Activated CD4-positive, alpha-beta T cell treated with anti-CD3 and anti-CD28 coated beads for 36 hours (primary cell): ENCODE measurements around the gene BFAR. TPM values are rescaled to one million over a fixed set of nuclear protein-coding genes. Genes with fewer than 3 reads are reported as not detected.
"Not testable (repeated sequence)": the region's sequence is repeated elsewhere in the genome, so short reads cannot be mapped to it uniquely, and the experiment has no call there.

ENCODE experiments used
- ATAC-seq: fragments of 200-7000 bp; cut with Tn5 transposase; one replicate; pipeline ENCODE4 v1.10.0; 2021; ENCODE audit warnings: mild to moderate bottlenecking, moderate library complexity
- CTCF ChIA-PET: fragments of 350-600 bp; sonication (Branson Sonifier 250); formaldehyde crosslinking; loops from one replicate; lab custom pipeline; 2021; ENCODE audit warnings: antibody characterized with exemption; lab: Charles Lee
- POLR2A ChIA-PET: fragments of 350-600 bp; sonication (Branson Sonifier 250); formaldehyde crosslinking; loops from one replicate; lab custom pipeline; 2021; ENCODE audit warnings: antibody characterized with exemption, inconsistent platforms; lab: Charles Lee
- DNase-seq: peaks from one replicate; pipeline ENCODE4 v3.0.0-alpha.2; 2020
- H3K27ac Mint-ChIP-seq: one replicate; pipeline ENCODE4 v1.8.0; 2021; ENCODE audit warnings: mixed read lengths
- H3K27me3 Mint-ChIP-seq: one replicate; pipeline ENCODE4 v1.8.0; 2021; ENCODE audit warnings: mixed read lengths
- H3K36me3 Mint-ChIP-seq: one replicate; pipeline ENCODE4 v1.8.0; 2021; ENCODE audit warnings: low read depth, mixed read lengths
- H3K4me1 Mint-ChIP-seq: one replicate; pipeline ENCODE4 v1.8.0; 2021; ENCODE audit warnings: mixed read lengths
- H3K4me3 Mint-ChIP-seq: one replicate; pipeline ENCODE4 v1.8.0; 2021; ENCODE audit warnings: mild to moderate bottlenecking, moderate library complexity, mixed read lengths
- H3K9me3 Mint-ChIP-seq: one replicate; pipeline ENCODE4 v1.8.0; 2021; ENCODE audit warnings: low read depth, mixed read lengths
- intact Hi-C, 2 experiments: fragments of 100-400 bp; cut with DNase I in 1 of 2; cut with micrococcal nuclease in 1 of 2; formaldehyde crosslinking; loops; one replicate each; pipeline versions ENCODE4 v1.14.2 to v1.15.1; 2022 to 2024; cut with DNase I, micrococcal nuclease
- total RNA-seq, 2 experiments: library from RNA; stranded (reverse); gene quantifications; one replicate each; pipeline ENCODE4 v1.2.3, GENCODE V29; 2021

Gene BFAR
- total RNA-seq, 2 experiments from 2014 or later: 54.8 to 57.5 TPM

GRCh38 chr16:14636179-14636950 is 3.6 kb downstream of the BFAR start:
- intact Hi-C loops: loop anchor here (10.0 kb wide), 3 partner anchors 418 to 1318 kb away; partner anchors contain the start of genes MARF1 (in 1 of the 2) and NTAN1 (in 1 of the 2)

GRCh38 chr16:14636951-14637240 is 4.1 kb downstream of the BFAR start:
- DNase-seq, H3K27ac Mint-ChIP-seq, CTCF ChIA-PET, POLR2A ChIA-PET, H3K27me3 Mint-ChIP-seq, H3K4me3 Mint-ChIP-seq, H3K9me3 Mint-ChIP-seq, ATAC-seq: not testable (repeated sequence)
- peaks cover 30% of the 10 kb centered on the region for H3K36me3 Mint-ChIP-seq
- H3K4me1 Mint-ChIP-seq: peaks cover 51% of the 10 kb centered on the region
- intact Hi-C loops: loop anchor here (10.0 kb wide), 3 partner anchors 418 to 1318 kb away; partner anchors contain the start of genes MARF1 (in 1 of the 2) and NTAN1 (in 1 of the 2)

More at GRCh38 chr16:14636179-14636950, 3.6 kb downstream of the BFAR start:
- POLR2A ChIA-PET, H3K9me3 Mint-ChIP-seq, CTCF ChIA-PET, H3K4me3 Mint-ChIP-seq, H3K27me3 Mint-ChIP-seq, DNase-seq, ATAC-seq: not testable (repeated sequence)
- H3K27ac Mint-ChIP-seq: peak overlapping the region; percentile 21
- peaks cover 30% of the 10 kb centered on the region for H3K36me3 Mint-ChIP-seq
- peaks cover 53% of the 10 kb centered on the region for H3K4me1 Mint-ChIP-seq

GRCh38 chr16:14640538-14640937 is 7.8 kb downstream of the BFAR start:
- Mint-ChIP-seq H3K27ac (no peak overlapping the region), H3K4me1 (peaks cover 34% of the 10 kb centered on the region), H3K4me3 (no peak overlapping the region), H3K9me3 (no peaks in the 10 kb centered on the region), H3K27me3 (no peaks in the 10 kb centered on the region), H3K36me3 (peaks cover 26% of the 10 kb centered on the region)
- POLR2A ChIA-PET: interaction anchor here (0.6 to 0.8 kb wide), 2 partner anchors 8 to 14 kb away, joined by 3 to 5 read pairs; no protein-coding TSS in a partner anchor
- DNase-seq (no peak), ATAC-seq (no peak)
- CTCF ChIA-PET: no interaction called here
- intact Hi-C loops: no loop called here

GRCh38 chr16:14641206-14641605 is 8.5 kb downstream of the BFAR start:
- Mint-ChIP-seq H3K27me3 (no peaks in the 10 kb centered on the region), H3K4me1 (peaks cover 28% of the 10 kb centered on the region), H3K4me3 (no peak overlapping the region), H3K27ac (peak overlapping the region; percentile 20), H3K36me3 (peaks cover 25% of the 10 kb centered on the region), H3K9me3 (no peaks in the 10 kb centered on the region)
- POLR2A ChIA-PET: no interaction called here
- no peak for DNase-seq
- no peak for ATAC-seq
- intact Hi-C loops: no loop called here
- CTCF ChIA-PET: interaction anchor here (0.6 kb wide), 1 partner anchor 54 kb away, joined by 3 read pairs; no protein-coding TSS in a partner anchor

GRCh38 chr16:14641926-14642325 is 9.2 kb downstream of the BFAR start:
- Mint-ChIP-seq H3K4me3 (no peak overlapping the region), H3K9me3 (no peaks in the 10 kb centered on the region), H3K36me3 (peaks cover 24% of the 10 kb centered on the region), H3K27ac (no peak overlapping the region), H3K27me3 (no peaks in the 10 kb centered on the region), H3K4me1 (peaks cover 23% of the 10 kb centered on the region)
- ChIA-PET POLR2A (no interaction called here), CTCF (no interaction called here)
- DNase-seq (peak; percentile 22), ATAC-seq (peak; percentile 42)
- intact Hi-C loops: no loop called here

GRCh38 chr16:14649816-14650215 is 17.1 kb downstream of the BFAR start:
- Mint-ChIP-seq H3K9me3 (no peaks in the 10 kb centered on the region), H3K27me3 (no peaks in the 10 kb centered on the region), H3K27ac (no peak overlapping the region), H3K4me1 (peaks cover 5% of the 10 kb centered on the region), H3K4me3 (no peak overlapping the region), H3K36me3 (peaks cover 44% of the 10 kb centered on the region)
- intact Hi-C loops: no loop called here
- DNase-seq (no peak), ATAC-seq (no peak)
- CTCF ChIA-PET: interaction anchor here (0.8 kb wide), 1 partner anchor 423 kb away, joined by 4 read pairs; no protein-coding TSS in a partner anchor
- POLR2A ChIA-PET: no interaction called here

GRCh38 chr16:14650629-14651028 is 17.9 kb downstream of the BFAR start:
- CTCF ChIA-PET: interaction anchor here (0.9 kb wide), 1 partner anchor 24 kb away, joined by 3 read pairs; no protein-coding TSS in a partner anchor
- ATAC-seq (peak; percentile 44), DNase-seq (no peak)
- Mint-ChIP-seq H3K4me1 (peaks cover 5% of the 10 kb centered on the region), H3K9me3 (no peaks in the 10 kb centered on the region), H3K4me3 (no peak overlapping the region), H3K36me3 (peaks cover 44% of the 10 kb centered on the region), H3K27me3 (no peaks in the 10 kb centered on the region), H3K27ac (peak overlapping the region; percentile 59)
- POLR2A ChIA-PET: no interaction called here
- intact Hi-C loops: no loop called here

GRCh38 chr16:14652726-14653125 is 20.0 kb downstream of the BFAR start:
- ATAC-seq: no peak
- intact Hi-C loops: no loop called here
- no peaks in the 10 kb centered on the region for H3K27me3 Mint-ChIP-seq
- ChIA-PET CTCF (interaction anchor here (0.7 kb wide), 1 partner anchor 34 kb away, joined by 3 read pairs; no protein-coding TSS in a partner anchor), POLR2A (no interaction called here)
- no peak overlapping the region for H3K4me3 Mint-ChIP-seq
- H3K9me3 Mint-ChIP-seq: no peaks in the 10 kb centered on the region
- H3K36me3 Mint-ChIP-seq: peaks cover 48% of the 10 kb centered on the region
- no peak for DNase-seq
- H3K4me1 Mint-ChIP-seq: peaks cover 5% of the 10 kb centered on the region
- H3K27ac Mint-ChIP-seq: no peak overlapping the region

GRCh38 chr16:14658063-14658462 is 25.3 kb downstream of the BFAR start:
- ATAC-seq (peak; percentile 44), DNase-seq (peak; percentile 7)
- H3K4me1 Mint-ChIP-seq: peaks cover 5% of the 10 kb centered on the region
- POLR2A ChIA-PET: no interaction called here
- CTCF ChIA-PET: no interaction called here
- H3K9me3 Mint-ChIP-seq: no peaks in the 10 kb centered on the region
- H3K27me3 Mint-ChIP-seq: no peaks in the 10 kb centered on the region
- intact Hi-C loops: no loop called here
- no peak overlapping the region for H3K4me3 Mint-ChIP-seq
- peaks cover 41% of the 10 kb centered on the region for H3K36me3 Mint-ChIP-seq
- H3K27ac Mint-ChIP-seq: peak overlapping the region; percentile 7

- DNase-seq (no peak), ATAC-seq (no peak)
- Mint-ChIP-seq H3K36me3 (peaks cover 50% of the 10 kb centered on the region), H3K4me1 (peaks cover 8% of the 10 kb centered on the region), H3K27ac (no peak overlapping the region), H3K4me3 (no peak overlapping the region), H3K9me3 (no peaks in the 10 kb centered on the region), H3K27me3 (no peaks in the 10 kb centered on the region)
- POLR2A ChIA-PET: no interaction called here
- CTCF ChIA-PET: no interaction called here
- intact Hi-C loops: no loop called here
Measured at GRCh38 chr16:14667347-14668266, 34.9 kb downstream of the BFAR start.

GRCh38 chr16:14668556-14669223 is 35.9 kb downstream of the BFAR start:
- CTCF ChIA-PET: no interaction called here
- Mint-ChIP-seq H3K4me1 (peaks cover 9% of the 10 kb centered on the region), H3K36me3 (peaks cover 46% of the 10 kb centered on the region), H3K27ac (no peak overlapping the region), H3K9me3 (no peaks in the 10 kb centered on the region), H3K27me3 (no peaks in the 10 kb centered on the region), H3K4me3 (no peak overlapping the region)
- POLR2A ChIA-PET: no interaction called here
- intact Hi-C loops: no loop called here
- no peak for DNase-seq
- ATAC-seq: no peak
